GM04504 (cell line): Measurements from ENCODE around the gene PLXNA2.

ENCODE experiments used
- DNase-seq: peaks from one replicate; pipeline ENCODE4 v3.0.0-alpha.2; 2012; ENCODE audit warnings: low read depth

The PLXNA2 gene

DNA sequence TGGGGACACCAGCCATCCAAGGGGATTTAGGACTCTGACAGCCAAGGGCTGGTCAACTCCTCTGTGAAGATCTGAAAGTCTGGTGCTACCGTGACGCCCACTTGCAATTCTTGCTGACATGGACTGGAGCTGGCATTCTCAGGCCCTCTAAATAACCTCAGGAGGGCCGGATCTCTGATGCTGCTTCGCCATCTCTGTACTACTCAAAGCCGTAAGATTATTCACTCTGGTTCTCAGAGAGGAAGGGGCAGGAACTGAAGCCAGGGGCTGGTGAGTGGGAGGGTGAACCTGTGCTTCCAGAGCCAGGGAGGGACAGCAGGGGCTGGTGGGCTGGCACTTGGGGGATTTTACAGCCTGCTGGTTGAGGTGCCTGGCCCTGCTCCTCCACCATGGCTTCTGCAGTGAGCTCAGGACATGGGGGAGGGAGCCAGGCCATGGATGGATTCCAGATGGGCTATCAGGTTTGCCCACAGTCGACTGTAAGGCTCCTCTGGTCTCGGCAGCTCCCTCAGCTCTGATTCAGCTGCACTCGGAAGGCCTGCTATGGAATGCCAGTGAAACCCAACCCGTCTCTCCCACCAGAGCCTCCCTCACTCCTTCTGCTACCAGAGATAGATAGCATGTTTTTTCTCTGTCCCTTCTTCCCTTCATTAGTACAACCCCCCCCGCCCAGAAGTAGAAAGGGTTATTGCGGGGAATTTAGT lies 84.5 kb downstream of the PLXNA2 start:
- peak; percentile 84 for DNase-seq

DNA sequence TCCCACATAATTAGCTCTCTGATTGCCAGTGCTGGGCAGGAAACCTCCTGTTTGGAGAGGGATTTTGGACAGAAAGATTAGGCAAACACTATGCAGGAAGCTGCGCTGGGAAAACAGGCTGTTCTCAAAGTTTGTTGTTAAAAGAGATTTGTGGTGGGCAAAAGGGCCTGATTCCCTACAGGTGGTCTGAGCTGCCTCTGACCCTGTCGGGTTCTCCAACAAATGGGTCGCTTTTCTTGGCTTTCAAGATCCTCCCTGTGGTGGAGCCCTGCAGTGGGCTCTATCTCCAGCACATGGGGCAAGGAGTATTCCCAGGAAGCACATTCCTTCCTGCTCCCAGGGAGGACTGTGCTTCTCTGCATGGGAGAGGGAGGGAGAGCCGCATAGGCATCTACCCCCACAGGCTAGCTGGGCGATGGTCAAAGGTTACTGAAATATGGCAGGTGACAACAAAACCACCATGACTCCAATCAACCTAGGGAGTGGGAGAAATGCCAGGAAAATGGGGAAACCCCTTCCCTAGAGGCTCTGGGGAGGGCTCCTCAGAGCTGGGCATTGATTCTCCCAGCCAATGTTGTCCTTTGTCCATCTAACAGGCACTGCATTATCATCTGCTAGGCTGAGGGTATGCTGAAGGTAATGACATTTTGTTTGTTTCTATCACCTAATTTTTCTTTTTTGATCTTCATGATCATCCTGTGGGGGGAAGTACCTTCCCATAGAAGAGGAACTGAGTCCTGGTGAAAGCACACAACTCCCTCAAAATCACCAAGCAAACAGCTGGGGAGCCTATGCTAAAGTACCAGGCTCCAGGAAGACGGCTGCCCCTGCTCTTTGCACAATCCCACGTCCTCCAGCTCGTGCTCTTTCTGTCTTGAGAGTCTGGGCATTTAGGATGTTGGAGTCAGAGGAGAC lies 85.3 kb downstream of the PLXNA2 start:
- DNase-seq: no peak

DNA sequence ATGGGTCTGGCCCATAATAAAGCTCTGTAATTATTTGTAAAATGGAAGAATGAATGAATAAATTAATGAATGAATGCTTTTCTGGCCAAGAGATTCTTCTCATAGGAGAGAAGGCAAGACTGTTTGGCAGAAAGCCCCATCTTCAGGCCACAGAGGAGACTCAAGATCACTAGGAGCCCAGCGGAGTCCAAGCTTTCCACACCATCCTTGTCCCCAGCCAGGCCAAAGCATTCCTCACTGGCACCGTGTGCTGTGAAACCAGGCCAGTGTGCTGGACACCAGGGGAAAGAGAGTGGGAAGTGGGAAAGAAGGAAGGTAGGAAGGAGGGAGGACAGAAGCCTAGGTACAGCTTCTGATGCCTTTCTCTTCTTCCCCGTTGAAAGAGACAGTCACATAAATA lies 86.4 kb downstream of the PLXNA2 start:
- DNase-seq: no peak

DNA sequence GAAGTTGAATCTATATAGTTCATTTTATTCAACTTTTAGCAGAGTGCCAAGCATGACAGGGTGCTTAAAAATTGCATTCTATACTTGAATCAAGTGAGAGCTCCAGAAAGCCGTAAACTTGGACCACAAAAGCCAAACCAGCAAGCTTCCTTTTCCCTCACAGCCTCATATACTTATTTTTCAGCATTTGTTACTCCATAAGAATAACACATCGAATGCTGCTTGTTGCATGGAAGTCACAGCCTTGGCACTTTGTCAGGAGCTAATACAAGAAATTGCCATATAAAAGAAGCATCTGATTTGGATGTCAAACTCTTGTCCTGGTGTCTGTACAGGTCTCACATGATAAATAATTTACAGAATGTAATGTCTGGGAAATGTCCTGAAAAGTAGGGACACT lies 87.4 kb downstream of the PLXNA2 start:
- no peak for DNase-seq

DNA sequence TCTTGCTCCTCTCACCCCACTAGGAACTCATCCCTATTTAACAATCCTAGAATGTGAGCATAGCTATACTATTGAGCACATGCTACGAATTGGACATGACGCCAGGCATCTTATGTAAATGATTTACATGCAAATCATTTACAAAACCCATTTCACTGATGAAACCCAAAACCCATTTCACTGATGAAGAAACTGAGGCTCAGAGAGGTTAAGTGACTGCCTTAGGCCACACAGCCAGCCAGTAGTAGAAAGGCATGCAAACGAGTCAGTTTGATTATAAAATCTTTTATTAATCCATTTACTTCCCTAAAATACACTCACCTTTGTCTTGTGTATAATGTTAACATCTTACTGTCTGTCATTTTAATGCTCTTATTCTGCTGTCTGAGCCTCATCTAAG lies 87.9 kb downstream of the PLXNA2 start:
- DNase-seq: no peak

DNA sequence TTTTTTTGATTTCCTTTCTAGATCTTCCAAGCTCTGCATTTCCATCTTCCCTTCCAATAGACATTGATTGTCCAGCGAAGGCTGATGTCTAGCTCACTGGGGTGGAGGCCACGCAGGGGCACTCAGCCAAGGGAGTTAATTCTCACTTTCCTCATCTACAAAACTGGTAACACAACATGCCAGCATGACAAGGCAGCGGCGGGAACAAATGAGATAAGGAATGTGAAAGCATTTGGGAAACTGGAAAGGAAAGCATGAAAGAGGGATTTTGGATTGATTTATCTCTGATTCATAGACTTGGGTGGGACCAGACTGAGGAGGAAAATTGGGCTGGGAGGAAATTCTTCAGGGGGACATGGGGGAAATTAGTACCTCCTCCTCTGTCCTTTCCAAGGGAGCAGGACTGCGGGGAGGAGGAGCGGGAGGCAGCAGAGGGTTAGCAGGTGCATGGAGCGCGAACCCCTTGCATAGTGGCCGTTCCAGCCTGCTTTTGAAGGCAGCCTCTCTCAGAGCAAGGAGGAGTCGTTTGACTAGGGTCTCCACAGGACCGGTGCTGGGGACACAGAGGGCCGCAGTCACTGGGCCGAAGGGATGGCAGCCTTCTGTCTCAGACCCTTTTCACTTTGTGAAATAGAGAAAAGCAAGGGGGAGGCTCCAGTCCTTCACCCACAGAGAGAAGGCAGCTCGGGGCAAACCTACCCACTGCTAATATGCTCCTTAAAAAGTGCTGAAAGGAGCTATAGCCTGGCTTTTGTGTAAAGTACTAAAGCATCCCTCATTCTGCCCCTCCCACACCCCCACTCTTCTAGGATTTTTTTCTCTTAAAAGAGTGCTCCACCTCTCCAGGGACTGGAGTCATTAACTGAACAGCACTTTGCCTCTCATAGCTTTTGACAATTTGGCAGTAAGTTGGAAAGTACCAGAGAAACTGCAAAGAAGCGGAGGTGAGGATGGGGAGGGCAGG lies 89.2 kb downstream of the PLXNA2 start:
- DNase-seq: no peak

DNA sequence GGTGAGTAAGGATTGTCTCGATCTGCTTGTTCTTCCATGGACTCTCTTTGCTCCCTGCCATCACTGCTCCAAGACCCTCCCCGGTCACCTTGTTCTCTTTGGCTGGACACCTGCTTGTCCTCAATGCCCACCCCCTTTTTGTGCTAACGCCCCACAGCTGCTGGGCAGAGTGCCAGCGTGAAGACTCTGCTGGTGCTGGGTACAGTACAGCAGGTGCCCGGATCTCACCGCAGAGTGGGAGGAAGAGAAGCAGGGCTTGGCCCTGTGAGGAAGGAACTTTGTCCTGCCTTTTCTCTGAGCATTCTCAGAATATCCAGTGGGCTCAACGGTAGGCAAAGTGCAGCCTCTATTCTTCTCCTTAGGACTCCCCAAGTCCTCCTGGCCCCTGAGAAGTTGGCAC lies 90.1 kb downstream of the PLXNA2 start:
- DNase-seq: no peak

DNA sequence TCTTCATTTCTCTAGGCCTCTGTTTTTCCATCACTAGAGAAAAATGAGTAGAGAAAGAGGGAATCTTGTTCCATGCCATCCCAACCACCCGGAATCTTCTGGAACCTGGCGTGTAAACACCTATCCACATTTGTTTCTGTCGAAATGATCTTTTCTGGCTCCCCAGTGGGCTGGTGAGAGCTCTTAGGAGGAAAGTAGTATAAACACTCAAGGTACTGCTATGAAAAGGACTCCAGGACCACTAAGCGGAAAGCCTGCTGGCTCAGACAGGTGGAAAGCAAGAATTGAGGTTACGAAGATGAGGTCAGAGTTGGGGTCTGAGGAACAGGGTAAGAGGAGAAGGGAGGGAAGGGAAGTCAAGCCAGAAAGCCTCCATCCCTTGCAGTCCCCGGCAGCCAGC lies 90.8 kb downstream of the PLXNA2 start:
- no peak for DNase-seq

DNA sequence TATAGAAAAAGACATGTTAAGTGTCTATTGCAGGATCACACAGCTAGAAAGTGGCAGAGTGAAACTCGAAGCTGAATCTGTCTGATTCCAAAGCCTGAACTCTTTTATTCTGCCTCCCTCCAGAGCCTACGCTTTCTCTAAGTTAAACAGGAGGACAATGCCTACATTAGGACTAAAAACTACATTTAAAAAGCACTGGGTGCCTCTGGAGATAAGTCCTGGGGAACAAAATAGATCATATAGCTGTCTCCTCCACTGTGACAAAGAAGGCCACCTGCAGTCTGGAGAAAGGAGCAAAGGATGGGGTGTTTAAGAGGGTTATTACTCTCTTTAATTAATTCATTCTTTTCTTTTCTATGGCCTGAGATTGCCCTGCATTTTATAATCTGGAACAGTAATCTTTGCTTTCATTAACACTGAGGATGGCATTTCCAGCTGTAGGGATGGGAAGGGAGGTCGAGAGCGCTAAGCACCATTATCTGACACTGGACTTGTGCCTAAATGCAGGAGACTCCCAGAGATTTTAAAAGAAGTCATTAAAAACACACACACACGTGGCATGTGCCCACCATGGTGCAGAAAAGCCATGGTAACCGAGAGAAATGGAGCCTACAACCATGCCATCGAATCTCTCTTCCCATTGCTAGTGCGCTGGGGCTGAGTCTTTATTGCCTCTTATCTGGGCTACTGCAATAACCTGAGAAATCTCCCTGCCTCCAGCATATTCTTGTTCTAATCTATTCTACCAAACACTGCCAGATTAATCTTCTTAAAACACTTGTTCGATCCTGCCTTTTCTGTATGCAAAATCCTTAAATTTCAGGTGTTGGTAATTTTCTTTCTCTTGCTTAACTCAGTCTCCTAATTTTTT lies 92.2 kb downstream of the PLXNA2 start:
- DNase-seq: no peak

DNA sequence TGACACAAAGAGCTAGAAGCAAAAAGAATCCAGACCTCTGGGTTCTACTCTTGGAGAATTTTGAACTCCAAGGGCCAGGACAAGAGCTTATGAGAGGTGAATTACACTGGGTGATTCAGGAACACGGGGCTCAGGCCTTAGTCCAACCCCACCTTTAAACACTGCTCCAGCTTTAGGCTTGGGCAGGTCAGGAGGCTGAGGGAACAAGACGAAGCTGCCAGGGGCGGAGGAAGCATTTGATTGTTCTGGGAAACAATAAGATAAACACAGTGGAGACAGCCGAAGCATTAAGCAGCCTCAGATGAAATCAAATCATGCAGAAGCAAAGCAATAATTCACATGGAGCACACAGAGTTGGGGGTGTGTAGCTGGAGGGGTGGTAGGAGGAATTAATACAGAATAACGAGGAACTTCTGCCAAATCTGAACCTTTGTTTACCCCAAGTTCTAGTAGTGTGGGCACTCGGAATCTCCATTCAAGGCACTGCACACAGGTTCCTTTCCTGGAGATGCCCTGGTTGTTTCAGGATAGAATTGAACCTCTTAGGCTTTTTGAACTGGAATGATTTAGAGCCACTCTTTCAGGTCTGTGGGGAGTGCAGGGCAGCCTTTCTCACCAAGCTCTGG lies 93.2 kb downstream of the PLXNA2 start:
- no peak for DNase-seq

DNA sequence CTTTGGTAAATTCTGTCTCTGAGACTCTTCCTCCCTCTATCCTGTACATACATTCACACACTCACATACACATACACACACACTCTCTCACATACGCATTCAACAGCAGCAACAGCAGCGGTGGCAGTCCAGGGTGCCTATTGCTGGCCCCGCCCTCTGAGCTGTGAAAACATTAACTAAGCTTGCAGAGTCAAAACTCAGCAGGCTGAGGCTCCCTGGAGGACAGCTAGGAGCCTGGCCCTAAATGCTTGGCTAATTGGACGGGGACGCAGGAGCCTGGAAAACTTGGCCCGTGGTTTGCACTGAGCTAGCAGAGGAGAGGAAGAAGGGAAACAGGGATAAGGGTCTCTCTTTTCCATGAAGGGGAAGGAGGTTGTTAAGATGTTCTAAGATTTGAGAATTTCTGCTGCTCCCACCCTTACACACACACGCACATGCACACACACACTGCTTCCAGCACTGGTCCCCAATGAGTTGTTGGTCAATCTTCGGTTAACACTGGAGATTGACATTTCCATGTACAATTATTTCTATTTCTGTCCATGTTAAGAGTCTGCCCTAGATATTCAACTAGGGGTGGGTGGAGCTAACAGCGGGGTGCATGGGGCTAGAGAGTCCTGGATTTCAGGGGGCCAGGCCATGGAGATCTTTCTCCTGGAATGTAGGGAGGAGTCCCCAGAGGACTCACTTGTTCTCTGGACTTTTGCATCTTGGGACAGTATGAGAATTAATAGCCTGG lies 94.2 kb downstream of the PLXNA2 start:
- DNase-seq: no peak

DNA sequence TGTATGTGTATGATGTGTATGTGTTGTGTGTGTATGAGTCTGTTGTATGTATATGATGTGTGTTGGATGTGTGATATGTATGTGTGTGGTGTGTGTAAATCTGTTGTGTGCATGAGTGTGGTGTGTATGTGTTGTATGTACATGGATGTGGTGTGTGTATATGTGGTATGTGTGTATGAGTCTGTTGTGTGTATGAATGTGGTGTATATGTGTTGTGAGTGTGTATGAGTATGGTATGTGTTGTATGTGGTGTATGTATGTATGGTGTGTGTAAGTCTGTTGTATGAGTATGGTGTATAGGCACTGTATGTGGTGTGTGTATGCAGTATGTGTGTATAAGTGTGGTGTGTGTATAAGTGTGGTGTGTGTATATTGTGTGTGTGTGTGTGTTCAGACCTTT lies 95.0 kb downstream of the PLXNA2 start:
- DNase-seq: no peak

DNA sequence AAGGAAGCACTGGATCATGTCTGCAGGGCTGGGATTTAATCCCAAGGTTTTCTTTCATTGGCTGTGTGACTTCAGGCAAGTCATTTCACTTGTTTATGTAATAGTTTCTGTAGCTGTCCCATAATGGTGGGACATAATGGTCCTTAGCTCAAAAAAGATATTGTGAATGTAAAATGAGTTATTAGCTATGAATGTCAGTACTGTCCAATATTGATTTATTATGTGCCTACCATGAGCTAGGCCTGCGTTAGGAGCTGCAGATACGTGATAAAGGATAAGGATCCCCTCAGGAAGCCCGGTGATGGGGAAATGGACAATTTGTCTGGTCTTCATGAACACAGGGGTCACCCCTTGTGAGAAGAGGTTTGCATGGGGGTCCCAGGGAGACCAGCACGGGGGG lies 95.8 kb downstream of the PLXNA2 start:
- no peak for DNase-seq

DNA sequence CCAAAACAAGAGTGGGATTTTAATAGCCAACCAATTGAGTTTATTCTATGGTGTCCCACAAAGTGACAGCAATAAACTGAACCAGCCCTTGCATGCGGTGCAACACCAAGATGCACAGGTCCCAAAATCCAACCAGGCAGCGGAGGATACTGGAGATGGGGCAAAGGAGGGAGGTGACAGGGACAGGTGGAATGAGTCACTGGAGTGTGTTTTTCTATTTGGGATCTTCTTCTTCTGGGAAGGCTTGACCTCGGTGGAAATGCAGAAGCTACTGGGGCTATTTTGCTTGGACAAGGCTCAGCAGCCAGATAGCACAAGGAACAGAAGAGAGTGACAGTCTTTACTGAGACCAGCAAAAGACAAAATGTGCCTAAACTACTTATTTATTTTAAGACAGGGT lies 97.5 kb downstream of the PLXNA2 start:
- no peak for DNase-seq

DNA sequence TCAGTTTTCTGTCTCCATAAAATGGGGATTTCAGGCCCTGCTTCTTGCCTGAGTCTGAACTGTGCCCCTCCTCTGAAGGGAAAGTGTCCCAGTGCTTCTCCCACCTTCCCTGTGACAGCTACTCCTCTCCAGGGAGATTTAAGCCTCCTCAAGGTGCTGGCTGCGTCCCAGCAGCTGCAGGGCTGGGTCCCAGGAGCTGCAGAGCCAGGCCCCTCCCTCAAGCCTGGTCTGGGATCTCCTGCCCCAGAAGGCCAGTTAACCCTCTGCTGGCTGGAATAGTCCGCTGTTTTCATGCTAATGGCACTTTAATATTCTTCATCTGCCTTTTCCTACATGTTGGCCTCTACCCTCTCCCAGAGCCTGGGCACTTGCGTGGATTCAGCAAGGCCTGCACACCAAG lies 99.0 kb downstream of the PLXNA2 start:
- no peak for DNase-seq

DNA sequence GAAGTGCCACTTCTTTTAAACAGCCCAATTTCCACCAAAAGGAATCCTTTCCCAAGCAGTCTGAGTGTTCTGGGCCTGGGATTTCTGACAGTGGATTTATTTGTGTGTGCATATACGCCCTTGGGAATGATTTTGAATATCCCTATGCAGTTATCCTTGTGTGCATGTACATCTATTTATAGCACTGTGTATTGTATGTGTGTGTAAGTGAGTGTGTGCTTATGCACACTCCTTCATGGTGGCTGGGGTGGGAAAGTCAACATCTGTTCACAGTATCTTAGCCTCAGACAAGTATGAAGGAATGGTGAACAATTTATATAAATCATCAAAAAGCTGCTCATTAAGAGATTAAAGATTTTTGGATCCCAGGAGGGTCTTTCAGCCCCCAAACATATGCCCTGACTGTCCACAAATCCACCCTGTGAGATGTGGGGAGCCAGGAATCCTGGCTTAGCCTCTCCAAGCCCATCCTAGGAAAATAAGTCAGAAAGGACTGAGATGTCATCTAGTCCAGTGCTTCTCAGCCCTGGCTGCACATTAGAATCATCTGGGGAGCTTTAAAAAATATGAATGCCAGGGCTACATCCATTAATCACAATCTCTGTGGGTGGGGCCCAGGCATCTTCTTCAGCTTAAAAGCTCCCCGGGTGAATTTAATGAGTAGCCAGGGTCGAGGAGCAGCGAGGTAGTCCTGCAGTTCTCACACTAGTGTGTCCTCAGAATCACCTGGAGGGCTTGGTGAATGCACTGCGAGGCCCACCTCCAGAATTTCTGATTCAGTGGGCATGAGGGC lies 101.4 kb downstream of the PLXNA2 start:
- DNase-seq: no peak

DNA sequence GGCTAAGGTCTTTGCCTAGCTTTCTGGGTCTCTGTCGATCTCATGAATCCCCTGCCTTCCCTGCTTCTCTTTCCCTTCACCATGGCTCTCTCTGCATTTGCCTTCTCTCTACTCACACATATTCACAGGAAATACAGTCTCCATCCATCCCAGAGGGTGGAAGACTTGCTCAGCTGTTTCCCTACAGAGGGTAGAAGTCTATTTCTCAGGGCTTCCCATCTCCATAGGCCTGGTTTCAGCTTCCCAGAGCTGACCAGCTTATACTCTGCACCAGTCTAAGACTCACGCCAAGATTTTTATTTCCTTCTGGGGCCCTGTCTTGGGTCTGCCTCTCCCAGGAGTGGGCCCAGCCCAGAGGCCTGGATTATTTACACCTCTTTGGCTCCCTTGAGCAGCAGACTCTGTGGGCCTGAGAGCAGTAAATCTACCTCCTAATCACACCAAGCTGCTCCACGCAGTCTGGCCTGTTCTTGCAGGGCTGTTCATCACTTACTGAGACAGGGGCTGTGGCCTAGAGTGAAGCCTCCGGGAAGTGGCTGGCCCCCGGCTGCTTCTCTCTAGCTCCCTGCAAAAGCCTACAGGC lies 102.5 kb downstream of the PLXNA2 start:
- DNase-seq: peak; percentile 50

DNA sequence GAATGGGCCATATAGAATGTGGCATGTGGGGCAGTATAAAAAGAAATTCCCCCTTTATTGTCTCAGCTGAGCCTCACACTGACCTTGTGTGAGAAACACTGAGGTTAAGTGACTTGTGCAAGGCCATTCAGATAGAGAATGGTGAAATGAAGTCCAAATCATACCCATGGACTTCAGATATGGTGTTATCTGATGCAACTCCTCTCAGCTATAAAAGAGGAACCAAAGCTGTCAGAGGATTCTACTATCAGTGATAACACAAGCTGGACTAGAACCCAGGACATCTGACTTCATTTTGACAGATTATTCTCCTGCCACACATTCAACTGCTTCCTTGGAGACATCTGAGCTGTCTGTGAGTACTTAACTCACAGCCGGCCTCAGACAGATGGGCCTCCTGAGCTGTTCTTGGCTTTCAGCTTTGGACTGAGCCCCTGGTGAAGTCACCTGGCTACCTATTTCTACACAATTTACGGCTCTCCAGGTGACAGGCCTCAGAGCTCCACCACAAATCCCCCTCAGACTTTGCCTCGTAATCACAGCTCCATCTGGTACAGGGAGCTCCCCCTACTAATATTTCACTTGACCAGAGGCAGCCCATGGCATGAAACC lies 104.6 kb downstream of the PLXNA2 start:
- DNase-seq: no peak

DNA sequence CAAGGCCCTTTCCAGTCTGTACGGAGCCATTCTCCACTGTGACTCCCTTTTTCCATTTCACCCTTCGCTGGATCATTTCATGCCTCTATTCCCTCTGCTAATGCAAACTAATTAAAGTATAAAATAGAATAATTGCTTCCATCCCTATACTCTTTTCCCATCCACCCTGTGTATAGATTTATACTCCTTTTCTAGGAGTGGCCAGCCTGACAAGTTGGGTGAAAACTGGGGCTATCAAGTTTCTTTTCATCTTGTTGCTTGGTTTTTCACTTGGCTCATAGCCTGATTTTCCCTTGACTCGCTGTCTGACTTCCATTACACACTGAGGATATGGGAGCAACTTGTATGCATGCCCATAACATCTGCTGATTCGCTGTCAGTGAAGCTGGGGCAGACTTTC lies 107.0 kb downstream of the PLXNA2 start:
- DNase-seq: no peak
